ENCODE measurements around the gene PRX. TPM values are rescaled to one million over a fixed set of nuclear protein-coding genes. Genes with fewer than 3 reads are reported as not detected.

PRX gene
- total and polyA plus RNA-seq, 9 of the 15 experiments (the other 6 are each of a cell fraction or from before 2014, with no cell fraction given), result 0.65 to 3.5 (median 1.7) TPM; not detected in 2

GRCh38 chr19:40407714-40408597 lies 5.2 kb downstream of the PRX start (continued):
- TF ChIP-seq, protein P1, sequence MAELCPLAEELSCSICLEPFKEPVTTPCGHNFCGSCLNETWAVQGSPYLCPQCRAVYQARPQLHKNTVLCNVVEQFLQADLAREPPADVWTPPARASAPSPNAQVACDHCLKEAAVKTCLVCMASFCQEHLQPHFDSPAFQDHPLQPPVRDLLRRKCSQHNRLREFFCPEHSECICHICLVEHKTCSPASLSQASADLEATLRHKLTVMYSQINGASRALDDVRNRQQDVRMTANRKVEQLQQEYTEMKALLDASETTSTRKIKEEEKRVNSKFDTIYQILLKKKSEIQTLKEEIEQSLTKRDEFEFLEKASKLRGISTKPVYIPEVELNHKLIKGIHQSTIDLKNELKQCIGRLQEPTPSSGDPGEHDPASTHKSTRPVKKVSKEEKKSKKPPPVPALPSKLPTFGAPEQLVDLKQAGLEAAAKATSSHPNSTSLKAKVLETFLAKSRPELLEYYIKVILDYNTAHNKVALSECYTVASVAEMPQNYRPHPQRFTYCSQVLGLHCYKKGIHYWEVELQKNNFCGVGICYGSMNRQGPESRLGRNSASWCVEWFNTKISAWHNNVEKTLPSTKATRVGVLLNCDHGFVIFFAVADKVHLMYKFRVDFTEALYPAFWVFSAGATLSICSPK (IDR thresholded peaks at IDR 0.05; ENCODE audit: borderline replicate concordance), result no peak
- TF ChIP-seq CBX1 (IDR thresholded peaks at IDR 0.05; ENCODE audit: low read depth), result no peak; the same call in 1 of the 2 replicates
- TF ChIP-seq RNF2 (IDR thresholded peaks at IDR 0.05), result no peak
- no peak for TF ChIP-seq CC2D1A (IDR thresholded peaks at IDR 0.05)
- TF ChIP-seq NCOA6 (IDR thresholded peaks at IDR 0.05), result no peak
- no peak for TF ChIP-seq ELK3 (CRISPR knock-in tag; IDR thresholded peaks at IDR 0.05)
- TF ChIP-seq SAFB2 (IDR thresholded peaks at IDR 0.05; ENCODE audit: borderline replicate concordance, low read depth, low read length, severe bottlenecking), result no peak
- no peak for TF ChIP-seq CREB1 (IDR thresholded peaks at IDR 0.05)
- no peak for TF ChIP-seq CREB1 (CRISPR knock-in tag; IDR thresholded peaks at IDR 0.05)
- TF ChIP-seq HOXB6 (CRISPR knock-in tag; IDR thresholded peaks at IDR 0.05; ENCODE audit: borderline replicate concordance), result no peak
- TF ChIP-seq NRF1 (conservative IDR thresholded peaks at IDR 0.05 in 1 of 2, IDR thresholded peaks at IDR 0.05 in 1 of 2), result no peak
- TF ChIP-seq PATZ1 (CRISPR knock-in tag; IDR thresholded peaks at IDR 0.05; ENCODE audit: borderline replicate concordance), result no peak
- TF ChIP-seq HNRNPH1 (optimal IDR thresholded peaks at IDR 0.05; ENCODE audit: low read depth, low read length), result no peak
- no peak for TF ChIP-seq EP400 (IDR thresholded peaks at IDR 0.05)
- no peak for TF ChIP-seq TRIM28 (IDR thresholded peaks at IDR 0.05)
- TF ChIP-seq TEAD4 (IDR thresholded peaks at IDR 0.05; ENCODE audit: low read length), result peak; percentile 52; the same call in 1 of the 2 replicates
- TF ChIP-seq TEAD4 (CRISPR knock-in tag; IDR thresholded peaks at IDR 0.05; ENCODE audit: borderline replicate concordance), result no peak
- TF ChIP-seq NFE2 (IDR thresholded peaks at IDR 0.05; ENCODE audit: low read depth), result peak; percentile 45; the same call in 1 of the 2 replicates
- no peak for TF ChIP-seq NONO (IDR thresholded peaks at IDR 0.05; ENCODE audit: low read depth in 2 of 2, low read length in 1 of 2)
- TF ChIP-seq CBFA2T3 (IDR thresholded peaks at IDR 0.05), result peak; percentile 67
- no peak for TF ChIP-seq ZNF133 (CRISPR knock-in tag; IDR thresholded peaks at IDR 0.05)
- TF ChIP-seq ZFP36 (IDR thresholded peaks at IDR 0.05; ENCODE audit: low read depth, low read length, partially characterized antibody), result no peak
- TF ChIP-seq KDM1A (IDR thresholded peaks at IDR 0.05), result peak in 1 of 2 experiments; percentile 69; a peak in 2 of 4 replicates
